OCI-LY7 (cell line): ENCODE measurements around the gene SLC25A22. TPM values are rescaled to one million over a fixed set of nuclear protein-coding genes. Genes with fewer than 3 reads are reported as not detected.

Source experiments
- BruUV-seq: library from RNA; stranded (reverse); fragments of 400-500 nt; replicated peaks from 2 replicates; lab custom pipeline; 2021; lab: Mats Ljungman, UMichigan
- CTCF ChIA-PET: fragments of 300-600 bp; sonication (Branson Sonifier 250); formaldehyde crosslinking; loops from one replicate; lab custom pipeline; 2022; ENCODE audit warnings: antibody characterized with exemption; ENCODE audit not compliant: unreplicated experiment; lab: Charles Lee
- POLR2A ChIA-PET: fragments of 300-600 bp; sonication (Branson Sonifier 250); formaldehyde crosslinking; loops from one replicate; lab custom pipeline; 2022; ENCODE audit warnings: antibody characterized with exemption; lab: Charles Lee
- DNase-seq: peaks from one replicate; pipeline ENCODE4 v3.0.0-alpha.2; 2015; ENCODE audit warnings: low spot score
- H2AFZ ChIP-seq: fragments of 200-600 bp; sonication (generic), shearing (Covaris generic); 2 replicates; pipeline ENCODE4 v1.6.1; 2014; ENCODE audit warnings: mild to moderate bottlenecking, antibody characterized with exemption, low read length, moderate library complexity
- H3K27ac ChIP-seq: fragments of 200-600 bp; sonication (generic); 2 replicates; pipeline ENCODE4 v1.5.1; 2014; ENCODE audit warnings: mixed run types, low read depth, mild to moderate bottlenecking, moderate library complexity, low read length, inconsistent platforms; ENCODE audit not compliant: poor library complexity, severe bottlenecking
- H3K36me3 ChIP-seq: fragments of 200-600 bp; sonication (generic); 2 replicates; pipeline ENCODE4 v1.6.1; 2014; ENCODE audit warnings: mild to moderate bottlenecking, antibody characterized with exemption, low read length, moderate library complexity, mixed read lengths; ENCODE audit not compliant: insufficient read depth
- H3K4me1 ChIP-seq: fragments of 200-600 bp; sonication (generic); 2 replicates; pipeline ENCODE4 v1.5.1; 2014; ENCODE audit warnings: mild to moderate bottlenecking, low read length; ENCODE audit not compliant: insufficient read depth, poor library complexity, severe bottlenecking
- H3K4me2 ChIP-seq: fragments of 200-600 bp; sonication (generic); 2 replicates; pipeline ENCODE4 v1.6.1; 2014; ENCODE audit warnings: mild to moderate bottlenecking, low read length
- H3K4me3 ChIP-seq: fragments of 200-600 bp; sonication (generic); 2 replicates; pipeline ENCODE4 v1.5.1; 2014; ENCODE audit warnings: mild to moderate bottlenecking, low read depth, low read length; ENCODE audit not compliant: poor library complexity, severe bottlenecking
- H3K79me2 ChIP-seq: fragments of 200-600 bp; sonication (generic); 2 replicates; pipeline ENCODE4 v1.6.1; 2016; ENCODE audit warnings: low read depth, mild to moderate bottlenecking, low read length, moderate library complexity, mixed read lengths; ENCODE audit not compliant: insufficient read depth
- H3K9me2 ChIP-seq: fragments of 200-600 bp; sonication (generic); 2 replicates; pipeline ENCODE4 v1.6.1; 2016; ENCODE audit warnings: mild to moderate bottlenecking, low read length, mixed read lengths; ENCODE audit not compliant: insufficient read depth
- H3K9me3 ChIP-seq: fragments of 200-600 bp; sonication (generic); 2 replicates; pipeline ENCODE4 v1.6.1; 2014; ENCODE audit warnings: mild to moderate bottlenecking, mixed run types, low read length, mixed read lengths
- H4K20me1 ChIP-seq: fragments of 200-600 bp; sonication (generic); 2 replicates; pipeline ENCODE4 v1.6.1; 2014; ENCODE audit warnings: mild to moderate bottlenecking, antibody characterized with exemption, low read length, moderate library complexity, mixed read lengths; ENCODE audit not compliant: insufficient read depth
- EZH2phosphoT487 ChIP-seq: fragments of 200-600 bp; sonication (generic); IDR thresholded peaks from 2 replicates; pipeline ENCODE4 v1.6.1; 2018; ENCODE audit warnings: low read depth, borderline replicate concordance, mild to moderate bottlenecking, mixed run types, antibody characterized with exemption, low read length, moderate library complexity, mixed read lengths
- intact Hi-C: fragments of 100-400 bp; cut with micrococcal nuclease; formaldehyde crosslinking; loops from one replicate; pipeline ENCODE4 v1.10.0; 2022; ENCODE audit not compliant: unreplicated experiment
- total RNA-seq, 2 experiments: library from RNA; depleted of rRNA in 1 of 2; stranded (reverse); fragments of >200 nt in 1 of 2; shearing (Covaris generic) in 1 of 2; gene quantifications; 2 replicates each; pipeline ENCODE4 v1.2.3, GENCODE V29; 2014 to 2022
- TF ChIP-seq, protein P1 (sequence below): fragments of 200-600 bp; sonication (generic); conservative IDR thresholded peaks from 2 replicates; pipeline ENCODE4 v1.5.1; 2014; ENCODE audit warnings: mild to moderate bottlenecking, antibody characterized with exemption, low read length, moderate library complexity, mixed read lengths

The SLC25A22 gene
- total RNA-seq, 2 experiments from 2014 or later, result 30.8 to 50.9 TPM

DNA sequence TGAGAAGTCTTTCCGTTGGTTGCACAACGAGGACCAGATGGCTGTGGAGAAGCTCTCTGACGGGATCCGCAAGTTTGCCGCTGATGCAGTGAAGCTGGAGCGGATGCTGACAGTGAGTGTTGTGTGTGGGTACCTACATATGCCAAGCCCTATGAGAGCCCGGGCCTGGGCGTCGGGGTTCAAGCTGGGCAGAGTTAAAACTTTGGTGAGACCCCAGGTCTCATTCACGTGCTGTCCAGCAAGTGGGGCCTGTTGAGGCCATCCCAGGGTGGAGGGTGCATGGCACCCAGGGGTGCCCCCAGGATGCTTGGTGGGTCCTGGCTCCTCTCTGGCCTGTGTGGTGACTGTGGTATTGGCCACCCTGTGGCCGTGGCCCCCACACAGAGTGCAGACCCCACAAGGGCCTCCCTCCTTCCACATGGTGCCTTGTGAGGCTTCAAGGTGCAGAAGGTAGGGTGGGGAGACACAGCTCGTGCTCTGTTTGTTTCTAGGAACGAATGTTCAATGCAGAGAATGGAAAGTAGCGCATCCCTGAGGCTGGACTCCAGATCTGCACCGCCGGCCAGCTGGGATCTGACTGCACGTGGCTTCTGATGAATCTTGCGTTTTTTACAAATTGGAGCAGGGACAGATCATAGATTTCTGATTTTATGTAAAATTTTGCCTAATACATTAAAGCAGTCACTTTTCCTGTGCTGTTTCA, 33.6 kb downstream of the SLC25A22 start:
- ChIA-PET POLR2A (no interaction called here), CTCF (interaction anchor here (1.7 kb wide), 1 partner anchor 16 kb away, joined by 4 read pairs; no protein-coding TSS in a partner anchor)
- Histone ChIP-seq H2AFZ (no peak overlapping the region), H3K4me1 (no peaks in the 10 kb centered on the region), H3K79me2 (no peaks in the 10 kb centered on the region), H3K4me2 (no peak overlapping the region), H3K9me3 (no peaks in the 10 kb centered on the region), H3K4me3 (no peak overlapping the region), H3K27ac (no peak overlapping the region), H3K9me2 (no peaks in the 10 kb centered on the region), H4K20me1 (peaks cover 4% of the 10 kb centered on the region; the same call in 1 of the 2 replicates), H3K36me3 (peaks cover 89% of the 10 kb centered on the region)
- no peak for TF ChIP-seq EZH2phosphoT487
- TF ChIP-seq, protein P1, sequence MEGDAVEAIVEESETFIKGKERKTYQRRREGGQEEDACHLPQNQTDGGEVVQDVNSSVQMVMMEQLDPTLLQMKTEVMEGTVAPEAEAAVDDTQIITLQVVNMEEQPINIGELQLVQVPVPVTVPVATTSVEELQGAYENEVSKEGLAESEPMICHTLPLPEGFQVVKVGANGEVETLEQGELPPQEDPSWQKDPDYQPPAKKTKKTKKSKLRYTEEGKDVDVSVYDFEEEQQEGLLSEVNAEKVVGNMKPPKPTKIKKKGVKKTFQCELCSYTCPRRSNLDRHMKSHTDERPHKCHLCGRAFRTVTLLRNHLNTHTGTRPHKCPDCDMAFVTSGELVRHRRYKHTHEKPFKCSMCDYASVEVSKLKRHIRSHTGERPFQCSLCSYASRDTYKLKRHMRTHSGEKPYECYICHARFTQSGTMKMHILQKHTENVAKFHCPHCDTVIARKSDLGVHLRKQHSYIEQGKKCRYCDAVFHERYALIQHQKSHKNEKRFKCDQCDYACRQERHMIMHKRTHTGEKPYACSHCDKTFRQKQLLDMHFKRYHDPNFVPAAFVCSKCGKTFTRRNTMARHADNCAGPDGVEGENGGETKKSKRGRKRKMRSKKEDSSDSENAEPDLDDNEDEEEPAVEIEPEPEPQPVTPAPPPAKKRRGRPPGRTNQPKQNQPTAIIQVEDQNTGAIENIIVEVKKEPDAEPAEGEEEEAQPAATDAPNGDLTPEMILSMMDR, result no peak
- intact Hi-C loops, result loop anchor here (1.0 kb wide), 1 partner anchor 36 kb away; no protein-coding TSS in a partner anchor
- DNase-seq, result no peak
- no TSS peak for BruUV-seq

DNA sequence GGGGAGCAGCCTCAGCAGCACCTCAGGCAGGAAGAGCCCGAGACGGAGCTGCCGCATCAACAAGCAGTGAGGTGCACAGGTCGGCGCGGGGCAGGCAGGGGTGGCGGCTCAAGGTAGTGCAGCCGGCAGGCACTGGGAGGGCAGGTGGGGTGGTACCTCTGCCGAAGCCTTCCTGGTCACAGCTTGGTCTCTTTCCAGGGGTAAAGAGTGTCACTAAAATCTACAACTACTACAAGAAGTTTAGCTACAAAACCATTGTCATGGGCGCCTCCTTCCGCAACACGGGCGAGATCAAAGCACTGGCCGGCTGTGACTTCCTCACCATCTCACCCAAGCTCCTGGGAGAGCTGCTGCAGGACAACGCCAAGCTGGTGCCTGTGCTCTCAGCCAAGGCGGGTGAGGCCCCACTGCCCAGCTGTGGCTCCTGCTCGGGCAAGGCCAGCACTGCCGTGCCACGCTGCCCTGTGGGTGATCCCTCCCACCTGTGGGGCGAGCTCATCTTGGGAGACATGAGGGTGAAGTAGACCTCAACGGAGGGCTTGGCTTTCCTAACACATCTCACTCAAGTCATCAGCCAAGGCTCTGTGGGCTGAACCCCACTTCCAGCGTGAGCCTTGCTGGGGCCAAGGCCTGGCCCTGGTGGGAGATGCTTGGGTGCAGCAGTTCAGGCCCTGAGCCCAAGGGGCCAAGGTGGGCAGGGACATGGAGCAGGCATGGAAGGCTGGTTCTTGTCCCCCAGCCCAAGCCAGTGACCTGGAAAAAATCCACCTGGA, 34.3 kb downstream of the SLC25A22 start:
- H4K20me1 ChIP-seq, result peaks cover 4% of the 10 kb centered on the region; the same call in 1 of the 2 replicates
- H2AFZ ChIP-seq, result no peak overlapping the region
- no peaks in the 10 kb centered on the region for H3K4me1 ChIP-seq
- no TSS peak for BruUV-seq
- ChIA-PET CTCF (interaction anchor here (1.7 kb wide), 1 partner anchor 15 kb away, joined by 4 read pairs; no protein-coding TSS in a partner anchor), POLR2A (no interaction called here)
- no peak for TF ChIP-seq EZH2phosphoT487
- TF ChIP-seq, protein P1, result no peak
- H3K79me2 ChIP-seq, result no peaks in the 10 kb centered on the region
- H3K27ac ChIP-seq, result no peak overlapping the region
- intact Hi-C loops, result no loop called here
- no peaks in the 10 kb centered on the region for H3K9me2 ChIP-seq
- no peak overlapping the region for H3K4me2 ChIP-seq
- H3K36me3 ChIP-seq, result peaks cover 91% of the 10 kb centered on the region
- H3K9me3 ChIP-seq, result no peaks in the 10 kb centered on the region
- no peak for DNase-seq
- no peak overlapping the region for H3K4me3 ChIP-seq
